Prostate gland (tissue), 2 donors: ENCODE measurements around the gene RSRC1.

Source experiments
- CTCF ChIP-seq, 4 experiments: fragments of 200-600 bp in 2 of 4; fragments of 450-650 bp in 2 of 4; sonication (generic) in 2 of 4; IDR thresholded peaks; 1 replicate in 3 of 4; 2 replicates in 1 of 4; pipeline ENCODE4 v1.5.1; 2016 to 2019; ENCODE audit warnings: antibody characterized with exemption in 4 of 4, mild to moderate bottlenecking in 2 of 4, moderate library complexity in 2 of 4
- POLR2A ChIP-seq: fragments of 450-650 bp; IDR thresholded peaks from one replicate; pipeline ENCODE4 v1.6.1; 2016; ENCODE audit warnings: antibody characterized with exemption, mild to moderate bottlenecking
- POLR2AphosphoS5 ChIP-seq: sonication (generic); formaldehyde crosslinking; IDR thresholded peaks from one replicate; pipeline ENCODE4 v1.6.1; 2017; ENCODE audit warnings: antibody characterized with exemption

- TF ChIP-seq POLR2A (no peak), CTCF (IDR thresholded peaks at IDR 0.05) (no peak), POLR2AphosphoS5 (no peak)
Measured at GRCh38 chr3:158158969-158159368, 49.1 kb downstream of the RSRC1 start.
